HG02798 (cell line): ENCODE measurements around the gene RAB4A.

Experiments
- ATAC-seq: cut with Tn5 transposase; IDR thresholded peaks from one replicate; pipeline ENCODE4 v1.9.1; 2021; ENCODE audit warnings: mild to moderate bottlenecking; ENCODE audit not compliant: unreplicated experiment, poor library complexity

The RAB4A gene

DNA sequence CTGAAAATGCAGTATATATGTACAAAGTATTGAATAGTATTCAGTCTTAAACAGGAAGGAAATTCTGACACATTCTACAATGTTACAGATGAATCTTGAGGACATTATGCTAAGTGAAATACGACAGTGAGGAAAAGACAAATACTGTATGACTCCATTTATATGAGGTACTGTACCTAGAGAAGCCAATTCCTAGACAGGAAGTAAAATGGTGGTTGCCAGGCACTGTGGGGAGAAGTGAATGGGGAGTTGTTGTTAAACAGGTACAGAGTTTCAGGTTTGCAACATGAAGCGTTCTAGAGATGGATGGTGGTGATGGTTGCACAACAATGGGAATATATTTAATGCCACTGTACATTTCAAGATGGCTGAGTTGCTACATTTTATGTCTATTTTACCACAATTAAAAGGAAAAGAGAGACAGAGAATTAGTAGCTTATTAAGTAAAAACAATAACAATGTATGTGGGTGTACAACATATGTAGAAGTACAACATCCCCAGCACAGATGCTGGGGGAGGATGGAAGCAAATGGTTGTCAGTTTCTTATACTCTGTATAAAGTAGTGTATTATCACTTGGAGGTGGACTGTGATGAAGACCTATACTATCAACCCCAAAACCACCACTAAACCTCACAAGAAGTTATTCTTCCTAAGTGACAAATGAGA lies 3.9 kb upstream of the RAB4A start:
- ATAC-seq: no peak

- ATAC-seq: no peak
These were observed 2.4 kb upstream of the RAB4A start for GRCh38 chr1:229268505-229268904.

- ATAC-seq: peak; percentile 45
These were observed 693 bp downstream of the RAB4A start for GRCh38 chr1:229271448-229272159.

- no peak for ATAC-seq
These were observed 1.6 kb downstream of the RAB4A start for GRCh38 chr1:229272164-229273158.

DNA sequence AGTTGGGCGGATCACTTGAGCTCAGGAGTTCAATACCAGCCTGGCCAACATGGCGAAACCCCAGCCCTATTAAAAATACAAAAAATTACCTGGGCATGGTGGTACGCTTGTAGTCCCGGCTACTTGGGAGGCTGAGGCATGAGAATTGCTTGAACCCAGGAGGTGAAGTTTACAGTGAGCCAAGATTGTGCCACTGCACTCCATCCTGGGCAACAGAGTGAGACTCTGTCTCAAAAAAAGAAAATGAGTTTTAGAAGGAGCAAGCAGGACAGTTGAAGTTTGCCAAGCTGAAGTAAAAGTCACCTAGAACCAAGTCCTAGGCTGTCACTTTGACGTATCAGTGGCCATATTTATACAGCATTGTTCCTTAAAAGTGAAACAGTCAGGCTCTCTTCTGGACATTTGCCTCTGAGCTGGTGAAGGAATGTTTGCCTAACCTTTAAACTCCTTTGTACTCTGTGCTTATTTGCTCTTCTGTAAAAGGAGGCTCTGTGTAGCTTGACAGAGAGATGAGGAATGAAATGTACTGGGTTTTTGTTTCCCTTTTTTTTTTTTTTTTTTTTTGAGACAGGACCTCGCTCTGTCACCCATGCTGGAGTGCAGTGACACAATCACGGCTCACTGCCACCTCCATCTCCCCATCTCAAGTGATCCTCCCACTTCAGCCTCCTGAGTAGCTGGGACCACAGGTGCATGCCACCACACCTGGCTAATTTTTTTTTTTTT lies 2.8 kb downstream of the RAB4A start:
- no peak for ATAC-seq

DNA sequence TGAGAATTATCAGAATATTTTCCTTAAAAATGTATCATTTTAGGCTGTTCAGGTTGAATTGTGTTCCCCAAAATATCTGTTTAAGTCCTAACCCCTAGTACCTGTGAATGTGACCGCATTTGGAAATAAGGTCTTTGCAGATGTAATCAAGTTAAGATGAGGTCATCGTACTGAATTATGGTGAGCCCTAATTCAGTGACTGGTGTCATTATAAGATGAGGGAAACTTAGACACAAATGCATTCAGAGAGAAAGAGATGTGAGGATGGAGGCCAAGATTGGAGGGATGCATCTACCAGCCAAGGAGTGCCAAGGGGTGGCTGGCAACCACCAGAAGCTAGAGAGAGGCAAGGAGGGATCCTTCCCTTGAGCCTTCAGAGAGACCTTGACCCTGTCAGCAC lies 4.1 kb downstream of the RAB4A start:
- no peak for ATAC-seq

DNA sequence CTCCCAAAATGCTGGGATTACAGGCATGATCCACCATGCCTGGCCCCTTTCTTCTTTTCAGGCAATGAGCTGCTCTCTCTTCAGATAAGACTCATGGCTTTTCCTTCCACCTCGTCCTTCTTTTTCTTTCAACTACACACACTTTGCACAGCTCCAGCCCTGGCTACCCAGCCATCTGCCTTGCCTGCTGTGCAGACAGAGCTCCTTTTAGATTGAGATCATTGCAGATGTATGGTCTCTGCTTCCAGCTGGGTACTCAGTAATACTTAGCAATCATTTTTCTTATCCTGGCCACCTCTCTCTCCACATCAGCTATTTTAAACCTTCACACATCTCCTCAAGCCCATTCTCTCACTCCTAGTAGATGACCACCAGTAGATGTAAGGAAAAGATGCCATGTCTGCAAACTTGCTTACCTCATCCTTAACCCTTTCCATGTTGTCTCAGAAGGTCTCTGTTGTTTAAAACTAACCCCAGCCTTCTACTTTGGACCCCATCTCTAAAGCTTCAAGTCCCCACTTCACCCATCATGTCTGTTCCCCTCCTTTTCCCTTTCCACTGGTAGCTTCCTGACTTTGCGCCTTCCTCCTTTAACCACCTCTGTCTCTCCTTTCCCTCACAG lies 7.3 kb downstream of the RAB4A start:
- ATAC-seq: no peak

- no peak for ATAC-seq
These were observed 8.3 kb downstream of the RAB4A start for GRCh38 chr1:229279242-229279641.

DNA sequence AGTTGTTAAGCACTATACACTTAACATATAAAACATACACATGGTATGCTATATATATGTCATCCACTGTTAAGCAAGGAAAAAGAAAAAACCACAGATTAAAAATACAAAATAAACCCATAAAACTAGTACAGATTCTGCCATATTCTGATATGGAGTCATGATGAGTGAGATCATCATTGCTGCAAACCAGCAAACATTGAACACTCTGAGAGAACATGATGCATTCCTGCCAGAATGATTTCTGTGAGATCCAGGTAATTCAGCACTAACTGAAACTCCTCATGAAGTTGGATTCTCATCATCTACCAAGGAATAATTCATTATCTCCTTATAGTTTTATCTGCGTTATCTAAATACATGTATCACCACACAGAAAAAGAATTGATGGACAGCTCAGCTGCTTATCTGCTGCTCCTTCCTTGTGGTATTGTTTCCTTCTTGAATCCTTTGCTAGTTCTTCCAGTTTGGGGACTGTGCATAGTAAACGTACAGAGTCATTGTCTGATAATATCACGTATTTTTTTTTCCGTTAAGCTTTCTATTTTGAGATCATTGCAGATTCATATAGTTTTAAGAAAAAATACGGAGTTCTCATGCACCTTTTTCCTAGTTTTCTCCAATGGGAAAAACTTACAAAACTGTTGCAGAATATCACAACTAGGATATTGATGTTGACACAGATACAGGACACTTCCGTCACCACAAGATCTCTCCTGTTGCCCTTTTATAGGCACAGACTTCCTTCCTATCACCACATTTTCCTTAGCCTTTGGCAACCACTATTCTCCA lies 9.3 kb downstream of the RAB4A start:
- no peak for ATAC-seq

GRCh38 chr1:229280921-229281320 lies 10.0 kb downstream of the RAB4A start:
- ATAC-seq: no peak

DNA sequence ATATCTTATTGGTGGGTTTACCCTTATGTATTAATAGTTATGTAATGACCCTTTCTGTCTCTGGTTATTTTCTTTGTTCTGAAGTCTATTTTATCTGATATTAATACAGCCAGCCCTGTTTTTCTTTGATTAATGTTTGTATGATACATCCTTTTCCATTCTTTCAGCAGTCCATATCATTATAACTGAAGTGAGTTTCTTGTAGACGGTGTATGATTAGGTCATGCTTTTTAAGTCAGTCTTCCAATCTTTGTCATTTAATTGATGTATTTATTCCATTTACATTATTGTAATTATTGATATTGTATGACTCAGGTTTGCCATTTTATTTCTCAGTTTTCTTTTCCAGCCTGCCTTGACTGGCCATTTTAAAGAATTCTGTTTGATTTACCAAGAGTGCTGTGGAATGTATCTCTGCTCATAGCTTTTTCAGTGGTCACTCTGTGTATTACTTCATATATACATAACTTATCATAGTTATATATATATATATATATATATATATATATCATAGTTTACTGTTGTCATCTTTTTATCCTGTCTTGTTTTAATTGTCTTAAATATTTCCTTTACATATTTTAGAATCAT lies 10.5 kb downstream of the RAB4A start:
- no peak for ATAC-seq

DNA sequence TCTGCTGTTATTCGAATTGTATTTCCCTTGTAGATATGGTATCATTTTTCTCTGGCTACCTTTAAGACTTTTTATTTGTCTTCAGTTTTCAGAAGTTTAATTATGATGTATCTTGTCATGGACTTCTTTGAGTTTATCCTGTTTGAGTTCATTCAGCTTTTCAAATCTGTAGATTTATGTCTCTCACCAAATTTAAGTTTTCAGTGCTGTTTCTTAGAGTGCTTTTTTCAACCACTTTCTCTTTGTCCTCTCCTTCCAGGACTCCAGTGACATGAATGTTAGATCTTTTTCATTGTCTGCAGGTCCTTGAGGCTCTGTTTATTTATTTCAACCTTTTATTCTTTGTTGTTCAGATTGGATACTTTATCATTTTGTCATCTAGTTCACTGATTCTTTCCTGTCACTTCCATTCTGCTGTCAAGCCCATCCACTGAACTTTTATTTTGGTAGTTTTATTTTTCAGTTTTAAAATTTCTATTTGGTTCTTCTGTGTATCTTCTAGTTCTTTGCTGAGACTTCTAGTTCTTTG lies 11.4 kb downstream of the RAB4A start:
- ATAC-seq: no peak

- no peak for ATAC-seq
These were observed 12.3 kb downstream of the RAB4A start for GRCh38 chr1:229283183-229283611.

DNA sequence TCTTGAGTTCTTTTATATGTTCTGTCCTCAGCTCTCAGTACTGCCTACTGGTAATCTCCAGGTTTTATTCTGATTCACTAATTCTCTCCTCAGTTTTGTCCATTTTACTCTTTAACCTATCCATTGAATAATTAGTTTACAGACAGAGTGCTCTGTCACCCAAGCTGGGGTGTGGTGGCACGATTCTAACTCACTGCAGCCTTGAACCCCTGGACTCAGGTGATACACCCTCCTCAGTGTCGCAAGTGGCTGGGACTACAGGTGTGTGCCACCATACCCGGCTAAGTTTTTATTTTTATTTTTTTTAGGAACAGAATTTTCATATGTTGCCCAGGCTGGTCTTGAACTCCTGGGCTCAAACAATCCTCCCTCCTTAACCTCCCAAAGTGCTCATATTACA lies 14.0 kb downstream of the RAB4A start:
- ATAC-seq: no peak

DNA sequence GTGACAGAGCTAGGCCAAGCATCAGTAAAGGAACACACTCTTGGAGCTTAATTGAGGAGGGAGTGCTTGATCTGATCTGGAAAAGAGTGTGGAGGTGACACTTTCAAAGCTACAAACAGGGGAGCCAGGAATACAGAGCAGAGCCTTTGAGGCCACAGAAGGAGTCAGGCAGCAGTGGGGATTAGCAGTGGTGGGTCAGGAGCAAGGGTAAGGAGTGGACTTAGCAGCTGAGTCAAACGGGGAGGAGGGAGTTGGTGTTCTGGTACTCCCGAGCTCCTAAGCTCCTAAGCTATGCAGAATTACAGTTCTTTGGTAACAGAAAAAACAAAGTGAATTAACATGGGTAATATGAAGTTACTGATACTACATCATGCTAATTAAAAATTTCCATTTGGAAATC lies 14.5 kb downstream of the RAB4A start:
- ATAC-seq: no peak

DNA sequence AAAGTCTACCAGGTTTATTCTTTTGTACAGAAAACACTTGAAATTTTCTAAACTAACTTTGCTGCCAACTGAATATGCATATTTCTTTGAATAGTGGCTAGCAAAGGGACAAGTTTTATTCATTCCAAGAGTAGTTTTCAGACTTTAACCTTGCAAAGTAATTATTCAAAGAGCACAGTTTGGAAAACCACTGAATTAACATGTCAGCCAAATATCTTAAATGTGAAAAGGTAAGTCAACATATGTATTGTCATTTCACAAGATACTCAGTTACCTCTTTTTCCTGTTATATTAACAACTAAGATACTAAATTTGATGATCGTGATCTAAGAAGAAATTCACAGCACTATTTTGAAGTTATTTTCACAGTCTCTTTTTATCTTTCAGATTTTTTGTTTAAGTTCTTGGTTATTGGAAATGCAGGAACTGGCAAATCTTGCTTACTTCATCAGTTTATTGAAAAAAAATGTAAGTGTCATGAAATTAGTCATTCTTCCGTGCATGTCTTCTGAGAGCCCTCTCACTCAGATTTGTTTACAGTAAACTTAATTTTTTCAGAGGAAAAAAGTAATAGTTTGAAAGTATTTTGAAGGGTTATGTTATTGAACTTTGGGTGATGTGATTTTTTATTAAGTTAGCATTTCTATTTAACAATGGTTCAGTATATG lies 15.3 kb downstream of the RAB4A start:
- ATAC-seq: no peak

DNA sequence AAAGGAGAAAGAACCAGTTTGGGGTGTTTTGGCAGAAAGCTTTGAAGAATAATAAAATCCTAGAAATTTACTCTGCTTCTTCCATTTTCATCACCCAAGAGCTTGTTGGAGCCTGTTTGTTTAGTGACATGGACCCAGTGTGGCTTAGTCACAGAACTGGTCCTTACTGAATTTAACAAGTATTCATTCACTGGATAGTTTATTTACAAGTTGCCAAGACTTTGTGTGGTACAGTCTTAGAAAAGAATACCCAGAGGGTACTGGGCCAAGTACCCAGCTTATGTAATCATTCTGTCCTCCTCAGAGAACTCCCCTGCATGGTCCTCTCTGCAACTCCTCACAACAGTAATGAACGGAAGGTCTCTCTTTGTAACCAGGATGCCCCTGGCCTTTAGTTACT lies 16.4 kb downstream of the RAB4A start:
- ATAC-seq: no peak

GRCh38 chr1:229288516-229288915 lies 17.6 kb downstream of the RAB4A start:
- no peak for ATAC-seq
